Left cardiac atrium (tissue), 4 donors: Measurements from ENCODE around the gene IRF2BPL. TPM values are rescaled to one million over a fixed set of nuclear protein-coding genes. Genes with fewer than 3 reads are reported as not detected.
A peak's percentile ranks its signal among the peaks of the same experiment; 100 is the strongest.

Experiments
- ATAC-seq, 2 donors: fragments of 200-7000 bp; cut with Tn5 transposase; one replicate each; pipeline ENCODE4 v1.9.1; 2020; ENCODE audit warnings: mild to moderate bottlenecking in 2 of 2, moderate library complexity in 2 of 2
- DNase-seq: peaks from one replicate; pipeline ENCODE4 v3.0.0-alpha.2; 2020
- intact Hi-C, 2 donors: fragments of 100-400 bp; cut with DNase I; formaldehyde crosslinking; loops; one replicate each; pipeline versions ENCODE4 v1.14.1 to v1.15.1; 2022 to 2023
- total RNA-seq, 2 donors: library from RNA; stranded (reverse); fragmentation: NEBNext Ultra II Directional; extraction: Animal tissue kit (Norgen Biotek cat#: 25700); gene quantifications; one replicate each; pipeline ENCODE4 v1.2.1, GENCODE V29; 2021
- donor health status: DM: no; HTN: yes; CAD: no.
- donor health status: DM: no; HTN: yes; CAD: no; lungs with severe emphysema.
- donor health status: DM: yes; HTN: yes; CAD: no.
- donor health status: Dilated cardiomyopathy.

Gene IRF2BPL
- total RNA-seq, 2 donors from 2014 or later = 41.4 to 47.5 TPM

GRCh38 chr14:76977793-76978720 is 50.5 kb downstream of the IRF2BPL start:
- ATAC-seq (peak; percentile 84 to 90), DNase-seq (peak; percentile 72)
- intact Hi-C loops = no loop called here

DNA sequence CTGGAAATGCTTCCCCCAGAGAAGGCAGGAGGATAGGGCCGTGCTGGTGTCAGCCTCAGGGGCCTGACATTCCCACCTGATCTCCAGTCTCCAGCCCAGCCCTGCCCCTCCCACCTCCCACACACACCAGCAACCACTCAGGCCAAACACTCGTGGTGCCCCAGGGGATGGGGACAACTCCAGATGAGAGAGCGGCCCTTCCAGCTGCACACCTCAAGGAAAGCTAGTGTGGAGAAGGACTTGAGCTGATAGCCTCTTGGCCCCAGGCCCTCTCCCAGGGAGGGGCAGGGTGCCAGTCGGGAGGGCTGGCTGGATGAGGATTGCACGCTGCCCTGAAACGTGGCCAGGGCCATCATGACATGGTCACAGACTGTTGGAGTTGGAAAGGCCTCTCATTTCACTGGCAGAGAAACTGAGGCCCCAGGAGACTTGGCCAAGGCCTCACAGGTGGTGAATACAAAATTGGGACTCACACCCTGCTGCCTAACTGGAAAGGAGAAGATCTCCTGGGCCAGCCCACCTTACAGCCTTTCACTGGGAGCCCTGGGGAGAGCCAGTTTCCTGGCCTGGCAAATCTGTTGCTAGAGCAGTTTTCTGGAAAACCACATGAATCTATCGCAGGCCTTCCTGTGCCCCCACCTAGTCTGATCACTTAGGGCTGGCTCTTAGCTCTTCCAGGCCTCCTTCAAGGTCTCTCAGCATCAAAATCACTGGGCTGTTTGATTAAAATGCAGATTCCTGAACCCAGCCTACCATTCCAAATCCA is 52.1 kb downstream of the IRF2BPL start:
- ATAC-seq = peak; percentile 7 to 35
- intact Hi-C loops = no loop called here
- DNase-seq = no peak

DNA sequence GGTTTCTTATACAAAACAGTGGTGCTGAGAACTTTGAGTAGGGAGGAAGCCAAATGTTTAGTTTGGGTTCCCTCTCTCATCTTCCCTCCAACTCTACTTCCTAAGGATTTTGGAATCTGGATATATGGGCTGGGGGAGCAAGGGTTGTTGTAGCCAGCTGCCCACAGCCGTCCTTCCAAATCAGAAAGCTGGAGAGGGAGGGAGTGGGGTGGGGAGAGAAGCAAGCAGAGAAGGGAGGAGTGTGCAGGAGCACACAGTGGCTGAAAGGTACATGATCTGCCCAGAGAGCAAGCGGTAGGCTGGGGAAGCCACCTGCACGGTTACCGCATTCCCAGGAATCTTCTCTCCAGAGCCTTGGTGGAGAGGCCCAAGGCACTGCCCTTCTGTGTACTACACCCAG is 52.7 kb downstream of the IRF2BPL start:
- ATAC-seq = no peak
- intact Hi-C loops = no loop called here

GRCh38 chr14:76975051-76975450 is 53.5 kb downstream of the IRF2BPL start:
- DNase-seq (no peak), ATAC-seq (no peak)
- intact Hi-C loops = no loop called here

More for the DNA sequence above, 52.7 kb downstream of the IRF2BPL start:
- no peak for DNase-seq

Other genes starting within 250 kb of the IRF2BPL start
- gene ANGEL1, start 215.8 kb downstream of the IRF2BPL start, total RNA-seq = 10 to 100 TPM; 14.9 to 21.6 TPM
- not detected for gene LRRC74A, start 202.3 kb downstream of the IRF2BPL start, total RNA-seq
- 10 to 100 TPM; 56.2 to 57.6 TPM for gene CIPC, start 69.5 kb upstream of the IRF2BPL start, total RNA-seq
- gene ZDHHC22, start 113.1 kb upstream of the IRF2BPL start, total RNA-seq = not detected
- gene TMEM63C, start 153.1 kb upstream of the IRF2BPL start, total RNA-seq = not detected
- gene NGB, start 242.5 kb upstream of the IRF2BPL start, total RNA-seq = not detected